ENCODE results near the gene CHN2.

DNA sequence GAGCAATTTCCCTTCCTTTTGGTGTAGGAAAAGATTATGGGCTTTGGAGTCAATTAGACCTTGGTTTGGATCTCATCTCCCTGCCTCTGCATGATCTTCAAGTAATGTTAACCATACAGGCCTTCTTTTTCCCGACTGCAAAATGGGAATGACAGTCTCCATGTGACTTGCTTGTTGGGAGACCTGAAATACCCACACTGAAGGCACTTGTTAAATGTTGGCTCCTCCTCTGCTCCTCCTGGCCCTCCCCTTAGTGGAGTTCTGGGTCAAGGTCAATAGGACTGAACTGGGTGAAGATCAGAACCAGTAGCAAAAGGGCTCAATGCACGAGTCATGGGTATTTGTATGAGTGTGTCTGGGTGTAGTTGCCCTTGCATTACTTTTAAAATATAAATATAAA is 189.7 kb downstream of the CHN2 start:
- TF ChIP-seq, protein P1, sequence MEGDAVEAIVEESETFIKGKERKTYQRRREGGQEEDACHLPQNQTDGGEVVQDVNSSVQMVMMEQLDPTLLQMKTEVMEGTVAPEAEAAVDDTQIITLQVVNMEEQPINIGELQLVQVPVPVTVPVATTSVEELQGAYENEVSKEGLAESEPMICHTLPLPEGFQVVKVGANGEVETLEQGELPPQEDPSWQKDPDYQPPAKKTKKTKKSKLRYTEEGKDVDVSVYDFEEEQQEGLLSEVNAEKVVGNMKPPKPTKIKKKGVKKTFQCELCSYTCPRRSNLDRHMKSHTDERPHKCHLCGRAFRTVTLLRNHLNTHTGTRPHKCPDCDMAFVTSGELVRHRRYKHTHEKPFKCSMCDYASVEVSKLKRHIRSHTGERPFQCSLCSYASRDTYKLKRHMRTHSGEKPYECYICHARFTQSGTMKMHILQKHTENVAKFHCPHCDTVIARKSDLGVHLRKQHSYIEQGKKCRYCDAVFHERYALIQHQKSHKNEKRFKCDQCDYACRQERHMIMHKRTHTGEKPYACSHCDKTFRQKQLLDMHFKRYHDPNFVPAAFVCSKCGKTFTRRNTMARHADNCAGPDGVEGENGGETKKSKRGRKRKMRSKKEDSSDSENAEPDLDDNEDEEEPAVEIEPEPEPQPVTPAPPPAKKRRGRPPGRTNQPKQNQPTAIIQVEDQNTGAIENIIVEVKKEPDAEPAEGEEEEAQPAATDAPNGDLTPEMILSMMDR (conservative IDR thresholded peaks at IDR 0.05; ENCODE audit: low read depth, low read length): no peak
- TF ChIP-seq EZH2 (IDR thresholded peaks at IDR 0.05; ENCODE audit: low read length, unreplicated experiment): no peak
